BJ (cell line): Measurements from ENCODE around the gene HECW1. TPM values are rescaled to one million over a fixed set of nuclear protein-coding genes. Genes with fewer than 3 reads are reported as not detected.

ENCODE experiments used
- CTCF ChIA-PET: fragments of 350-600 bp; formaldehyde crosslinking; extraction: SDS; loops from one replicate; lab custom pipeline; 2021; ENCODE audit warnings: antibody characterized with exemption, inconsistent platforms; lab: Yijun Ruan, JAX
- POLR2A ChIA-PET: fragments of 300-600 bp; sonication (Branson Sonifier 250); formaldehyde crosslinking; extraction: SDS; loops from one replicate; lab custom pipeline; 2021; ENCODE audit warnings: antibody characterized with exemption; lab: Charles Lee
- DNase-seq: peaks from one replicate; pipeline ENCODE4 v3.0.0-alpha.2; 2011; ENCODE audit warnings: low read depth
- H3K27me3 ChIP-seq: 2 replicates; pipeline ENCODE4 v1.6.0; 2011; ENCODE audit warnings: low read length; ENCODE audit not compliant: control insufficient read depth, insufficient read depth
- H3K36me3 ChIP-seq: 2 replicates; pipeline ENCODE4 v1.5.1; 2011; ENCODE audit warnings: low read length; ENCODE audit not compliant: control insufficient read depth, insufficient read depth
- H3K4me3 ChIP-seq: 2 replicates; pipeline ENCODE4 v1.5.1; 2011; ENCODE audit warnings: low read depth, mild to moderate bottlenecking, control low read depth, low read length
- CTCF ChIP-seq: IDR thresholded peaks from 2 replicates; pipeline ENCODE4 v1.5.1; 2011; ENCODE audit warnings: low read depth, mild to moderate bottlenecking, control low read depth, inconsistent platforms, low read length, moderate library complexity; ENCODE audit not compliant: insufficient read depth
- polyA plus RNA-seq: library from polyadenylated mRNA; depleted of rRNA; stranded (reverse); fragments of >200 nt; gene quantifications from 2 replicates; pipeline ENCODE4 v1.2.3, GENCODE V29; 2011

The HECW1 gene
- polyA plus RNA-seq, 1 experiment: 2.9 TPM

GRCh38 chr7:43588477-43589132 lies 476.2 kb downstream of the HECW1 start:
- CTCF ChIA-PET: interaction anchor here (1.2 to 10.0 kb wide), 2 partner anchors 111 to 250 kb away, joined by 3 to 346 read pairs; no protein-coding TSS in a partner anchor
- DNase-seq: no peak

GRCh38 chr7:43589133-43589478 lies 476.7 kb downstream of the HECW1 start:
- H3K4me3 ChIP-seq: no peak overlapping the region
- no peak for DNase-seq
- CTCF ChIA-PET: interaction anchor here (1.2 to 10.0 kb wide), 2 partner anchors 111 to 249 kb away, joined by 3 to 346 read pairs; no protein-coding TSS in a partner anchor
- TF ChIP-seq CTCF: no peak
- H3K27me3 ChIP-seq: no peaks in the 10 kb centered on the region
- POLR2A ChIA-PET: no interaction called here
- no peaks in the 10 kb centered on the region for H3K36me3 ChIP-seq

More at GRCh38 chr7:43588477-43589132, 476.2 kb downstream of the HECW1 start:
- no peak for TF ChIP-seq CTCF
- H3K4me3 ChIP-seq: no peak overlapping the region
- H3K27me3 ChIP-seq: no peaks in the 10 kb centered on the region
- H3K36me3 ChIP-seq: no peaks in the 10 kb centered on the region
- POLR2A ChIA-PET: no interaction called here

- DNase-seq: no peak
- no peak for TF ChIP-seq CTCF
- no peaks in the 10 kb centered on the region for H3K27me3 ChIP-seq
- no peaks in the 10 kb centered on the region for H3K36me3 ChIP-seq
- ChIA-PET POLR2A (no interaction called here), CTCF (interaction anchor here (1.2 to 10.0 kb wide), 2 partner anchors 110 to 249 kb away, joined by 3 to 346 read pairs; no protein-coding TSS in a partner anchor)
- H3K4me3 ChIP-seq: no peak overlapping the region
These were observed 477.3 kb downstream of the HECW1 start for GRCh38 chr7:43589728-43590127.

- Histone ChIP-seq H3K36me3 (no peaks in the 10 kb centered on the region), H3K4me3 (no peak overlapping the region), H3K27me3 (no peaks in the 10 kb centered on the region)
- TF ChIP-seq CTCF: no peak
- POLR2A ChIA-PET: no interaction called here
- DNase-seq: no peak
- CTCF ChIA-PET: interaction anchor here (0.7 to 2.6 kb wide), 4 partner anchors 8 to 247 kb away, joined by 3 to 13 read pairs (median 3); partner anchors contain the start of gene STK17A
These were observed 478.6 kb downstream of the HECW1 start for GRCh38 chr7:43590862-43591557.

GRCh38 chr7:43591558-43592180 lies 479.2 kb downstream of the HECW1 start:
- H3K27me3 ChIP-seq: no peaks in the 10 kb centered on the region
- POLR2A ChIA-PET: no interaction called here
- no peaks in the 10 kb centered on the region for H3K36me3 ChIP-seq
- no peak overlapping the region for H3K4me3 ChIP-seq
- CTCF ChIA-PET: interaction anchor here (0.9 to 2.6 kb wide), 4 partner anchors 9 to 247 kb away, joined by 3 to 13 read pairs (median 4); partner anchors contain the start of gene STK17A
- no peak for TF ChIP-seq CTCF
- no peak for DNase-seq
